GM12878 (cell line): ENCODE measurements around the gene STEAP4. TPM values are rescaled to one million over a fixed set of nuclear protein-coding genes. Genes with fewer than 3 reads are reported as not detected.

Experiments
- ATAC-seq: fragments of 200-7000 bp; cut with Tn5 transposase; 3 replicates; pipeline ENCODE4 v1.9.1; 2020; ENCODE audit warnings: mild to moderate bottlenecking, moderate library complexity
- Bru-seq: library from RNA; stranded (reverse); fragments of 400-500 nt; gene quantifications from one replicate; lab custom pipeline; 2021; lab: Mats Ljungman, UMichigan
- BruChase-seq, 2 experiments: library from RNA; stranded (reverse); fragments of 400-500 nt; gene quantifications; one replicate each; lab custom pipeline; 2021; lab: Mats Ljungman, UMichigan
- BruUV-seq: library from RNA; stranded (reverse); fragments of 400-500 nt; replicated peaks from 2 replicates; lab custom pipeline; 2021; lab: Mats Ljungman, UMichigan
- CTCF ChIA-PET: fragments of 300-600 bp; sonication (Branson Sonifier 250); formaldehyde crosslinking; extraction: SDS; loops from one replicate; lab custom pipeline; 2021; ENCODE audit warnings: inconsistent platforms; lab: Yijun Ruan, JAX
- POLR2A ChIA-PET: fragments of 350-600 bp; formaldehyde crosslinking; extraction: SDS; loops from one replicate; lab custom pipeline; 2021; ENCODE audit warnings: inconsistent platforms; lab: Charles Lee
- RAD21 ChIA-PET: fragments of 300-600 bp; sonication (Branson Sonifier 250); formaldehyde crosslinking; loops from one replicate; lab custom pipeline; 2023; ENCODE audit warnings: antibody characterized with exemption; ENCODE audit not compliant: unreplicated experiment; lab: Charles Lee
- SMC1A ChIA-PET: fragments of 300-600 bp; sonication (Branson Sonifier 250); formaldehyde crosslinking; loops from one replicate; lab custom pipeline; 2023; ENCODE audit not compliant: unreplicated experiment, uncharacterized antibody; lab: Charles Lee
- DNase-seq: peaks from one replicate; pipeline ENCODE4 v3.0.0-alpha.2; 2011; ENCODE audit warnings: low read depth, low spot score
- FAIRE-seq: peaks from 3 replicates; lab custom pipeline; 2011; peaks lifted over from hg19 to GRCh38; lab: Jason Lieb, UNC
- H2AFZ ChIP-seq: 2 replicates; pipeline ENCODE4 v1.6.0; 2011; ENCODE audit warnings: low read depth, low read length, control low read depth; ENCODE audit not compliant: control insufficient read depth
- H3K27ac ChIP-seq: 2 replicates; pipeline ENCODE4 v1.5.1; 2011; ENCODE audit warnings: control low read depth; ENCODE audit not compliant: control insufficient read depth, insufficient read depth
- H3K27me3 ChIP-seq, 2 experiments: replicated peaks in 1 of 2; 2 replicates each; pipeline versions ENCODE4 v1.6.0 to v1.6.1; 2011; ENCODE audit warnings: low read length in 1 of 2; ENCODE audit not compliant: control insufficient read depth in 2 of 2, insufficient read depth in 2 of 2
- H3K36me3 ChIP-seq, 2 experiments: 2 replicates each; pipeline ENCODE4 v1.5.1; 2011; ENCODE audit warnings: low read length in 1 of 2; ENCODE audit not compliant: control insufficient read depth in 2 of 2, insufficient read depth in 2 of 2
- H3K4me1 ChIP-seq: 2 replicates; pipeline ENCODE4 v1.6.1; 2011; ENCODE audit warnings: mild to moderate bottlenecking, low read length, moderate library complexity, mixed read lengths; ENCODE audit not compliant: control insufficient read depth, insufficient read depth
- H3K4me2 ChIP-seq: 2 replicates; pipeline ENCODE4 v1.6.0; 2011; ENCODE audit warnings: control low read depth; ENCODE audit not compliant: control insufficient read depth, insufficient read depth
- H3K4me3 ChIP-seq: fragments of 200-600 bp; sonication (generic); 2 replicates; pipeline ENCODE4 v1.5.1; 2016
- H3K79me2 ChIP-seq: 2 replicates; pipeline ENCODE4 v1.6.0; 2011; ENCODE audit warnings: low read length; ENCODE audit not compliant: control insufficient read depth, insufficient read depth
- H3K9ac ChIP-seq: 2 replicates; pipeline ENCODE4 v1.8.0; 2011; ENCODE audit warnings: low read length, control low read depth, mixed read lengths; ENCODE audit not compliant: control insufficient read depth, insufficient read depth
- H3K9me3 ChIP-seq: replicated peaks from 3 replicates; pipeline ENCODE4 v1.5.1; 2011; ENCODE audit warnings: mild to moderate bottlenecking, low read length; ENCODE audit not compliant: control insufficient read depth, insufficient read depth
- H4K20me1 ChIP-seq: 2 replicates; pipeline ENCODE4 v1.6.0; 2011; ENCODE audit not compliant: control insufficient read depth, insufficient read depth
- CHD4 ChIP-seq: fragments of 200-600 bp; sonication (generic); IDR thresholded peaks from 2 replicates; pipeline ENCODE4 v1.6.1; 2016; ENCODE audit warnings: mild to moderate bottlenecking
- POU2F2 ChIP-seq: IDR thresholded peaks from 3 replicates; pipeline ENCODE4 v1.6.1; 2011; ENCODE audit warnings: low read depth, mild to moderate bottlenecking, low read length, borderline replicate concordance
- RAD21 ChIP-seq: IDR thresholded peaks from 2 replicates; pipeline ENCODE4 v1.6.1; 2011; ENCODE audit warnings: mild to moderate bottlenecking, low read depth, low read length, moderate library complexity; ENCODE audit not compliant: insufficient read depth
- RUNX3 ChIP-seq: IDR thresholded peaks from 2 replicates; pipeline ENCODE4 v1.6.1; 2012; ENCODE audit warnings: low read length, inconsistent platforms
- TCF12 ChIP-seq: IDR thresholded peaks from 2 replicates; pipeline ENCODE4 v1.6.1; 2011; ENCODE audit warnings: low read depth, mild to moderate bottlenecking, low read length
- ZBTB40 ChIP-seq: fragments of 450-650 bp; IDR thresholded peaks from 2 replicates; pipeline ENCODE4 v1.6.1; 2016; ENCODE audit warnings: mild to moderate bottlenecking, moderate library complexity, borderline replicate concordance
- ZNF207 ChIP-seq: fragments of 450-650 bp; IDR thresholded peaks from 2 replicates; pipeline ENCODE4 v1.6.1; 2014; ENCODE audit warnings: antibody characterized with exemption, mild to moderate bottlenecking, borderline replicate concordance
- WGBS: methylation state at CpG from one replicate; pipeline ENCODE4 v1.1.6; 2016; ENCODE audit warnings: low lambda C conversion rate; ENCODE audit not compliant: insufficient replicate concordance, insufficient coverage; ENCODE audit errors: missing lambda C conversion rate; 5-methylcytosine and 5-hydroxymethylcytosine counted together
- in situ Hi-C: fragments of 300-500 bp; cut with MboI; formaldehyde crosslinking; loops from 9 replicates; pipeline ENCODE4 v1.14.3; 2018; ENCODE audit warnings: mixed read lengths
- intact Hi-C: fragments of 100-400 bp; cut with micrococcal nuclease; formaldehyde crosslinking; loops from one replicate; pipeline ENCODE4 v1.14.2; 2022; ENCODE audit not compliant: unreplicated experiment
- long read RNA-seq, 2 experiments: library from polyadenylated mRNA; unstranded; transcript quantifications; one replicate each; pipeline ENCODE4 v2.0.0, GENCODE V29; 2019 to 2020
- polyA minus RNA-seq, 3 experiments: library from RNA; depleted of rRNA, polyadenylated mRNA; stranded (reverse); fragments of >200 nt; gene quantifications; 2 replicates each; pipeline ENCODE4 v1.2.3, GENCODE V29; 2011
- polyA plus RNA-seq, 11 experiments: library from polyadenylated mRNA; depleted of rRNA in 4 of 11; unstranded in 6 of 11; stranded (reverse) in 5 of 11; fragments of >200 nt; fragmentation: Nextera tagmentation in 4 of 11; fragmentation: Illumina TruSeq in 1 of 11; extraction: Ambion mirVana in 4 of 11; extraction: Trizol in 1 of 11; gene quantifications; 1 replicate in 1 of 11; 2 replicates in 10 of 11; pipeline versions ENCODE4 v1.2.1 to v1.2.3, GENCODE V29; 2011 to 2016; ENCODE audit warnings: inconsistent platforms in 2 of 11, missing spikeins in 2 of 11, low read depth in 1 of 11
- total RNA-seq, 4 experiments: library from RNA; depleted of rRNA in 3 of 4; stranded (reverse); fragments of >200 nt in 3 of 4; fragmentation: Illumina TruSeq in 1 of 4; extraction: Trizol in 1 of 4; gene quantifications; 2 replicates each; pipeline versions ENCODE4 v1.2.1 to v1.2.3, GENCODE V29; 2013 to 2021

STEAP4 gene
- total RNA-seq (2013; cell fraction: nucleolus; rRNA removed): 0.08 TPM in 1 of 2 replicates, not detected in the other
- total RNA-seq (2014; rRNA removed): not detected in 2 replicates
- not detected in 2 replicates for total RNA-seq (2014; rRNA removed; fragmentation: Illumina TruSeq; extraction: Trizol)
- total RNA-seq (2021): 0.05 and 0.13 TPM in 2 replicates
- polyA plus RNA-seq (2011; ENCODE audit: low read depth): 0.03 TPM
- polyA plus RNA-seq (2011; rRNA removed): not detected in 2 replicates
- polyA plus RNA-seq (2011; cell fraction: cytosol; rRNA removed): not detected in 2 replicates
- not detected in 2 replicates for polyA plus RNA-seq (2011; cell fraction: nucleus; rRNA removed)
- not detected in 2 replicates for polyA plus RNA-seq (2012)
- not detected in 2 replicates for polyA plus RNA-seq (2014; fragmentation: Illumina TruSeq; extraction: Trizol)
- not detected for polyA plus RNA-seq (2014; fragmentation: Nextera tagmentation; extraction: Ambion mirVana)
- not detected in 2 replicates for polyA plus RNA-seq (2014; rRNA removed)
- polyA plus RNA-seq (2016; fragmentation: Nextera tagmentation; extraction: Ambion mirVana): not detected
- polyA minus RNA-seq (2011; rRNA and poly(A)+ RNA removed): not detected in 2 replicates
- polyA minus RNA-seq (2011; cell fraction: cytosol; rRNA and poly(A)+ RNA removed): not detected in 2 replicates
- under 0.01 TPM in 1 of 2 replicates, not detected in the other for polyA minus RNA-seq (2011; cell fraction: nucleus; rRNA and poly(A)+ RNA removed)
- not detected for Bru-seq, nascent RNA
- not detected for BruChase-seq, experiment 1, labeled RNA remaining after a 6-hour chase
- BruChase-seq, experiment 2, labeled RNA remaining after a 2-hour chase: not detected
- long read RNA-seq, experiment 1: 0 reads
- long read RNA-seq, experiment 2: 0 reads

DNA sequence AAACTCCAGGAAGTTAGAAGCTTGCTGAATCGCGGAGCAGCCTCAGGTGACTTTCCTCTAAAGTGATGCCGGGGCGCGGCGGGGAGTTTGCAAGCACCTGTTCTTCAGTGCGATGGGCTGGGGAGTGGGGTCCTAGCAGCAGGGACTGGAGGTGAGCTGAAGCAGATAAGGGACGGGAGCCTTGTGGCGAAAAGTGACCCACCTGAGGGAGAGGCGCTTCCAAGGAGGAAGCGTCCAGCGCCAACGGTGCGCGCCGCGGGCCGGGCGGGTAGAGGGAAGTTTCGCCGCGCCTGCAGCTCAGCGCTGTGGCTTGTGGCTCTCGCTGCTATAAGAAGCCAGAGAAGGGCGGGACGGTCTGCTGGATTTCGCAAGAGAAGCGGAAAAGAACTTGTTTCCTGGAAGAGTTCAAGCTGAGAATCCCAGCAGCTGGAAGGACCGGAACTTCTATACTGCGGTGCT lies at the start of gene STEAP4:
Gene STEAP4 (minus strand): TSS at position 305 of the 459 bp plus-strand sequence. CDS start 22,625 bp downstream, outside the sequence.
- H2AFZ ChIP-seq: no peak within 1 kb of the TSS
- ChIA-PET SMC1A (no interaction called here), POLR2A (no interaction called here), CTCF (no interaction called here), RAD21 (no interaction called here)
- FAIRE-seq (no peak), ATAC-seq (peak; percentile 27; the same call in 1 of the 3 replicates), DNase-seq (no peak)
- H3K79me2 ChIP-seq: no peaks in the 10 kb centered on the region
- H3K9ac ChIP-seq: no peak within 1 kb of the TSS
- BruUV-seq: no TSS peak
- H3K36me3 ChIP-seq: no peaks in the 10 kb centered on the region
- TF ChIP-seq ZNF207: no peak
- in situ Hi-C loops (no loop called here), intact Hi-C loops (no loop called here)
- H3K4me2 ChIP-seq: no peak within 1 kb of the TSS
- H3K9me3 ChIP-seq: no peaks in the 10 kb centered on the region
- H3K27me3 ChIP-seq: peaks cover 0 to 9% of the 10 kb centered on the region in 2 experiments; a peak in 1 of 4 replicates
- H3K4me1 ChIP-seq: no peaks in the 10 kb centered on the region
- no peak within 1 kb of the TSS for H3K4me3 ChIP-seq
- no peak within 1 kb of the TSS for H3K27ac ChIP-seq
- WGBS: 44% methylated on average over 18 of the region's 30 CpGs
- no peaks in the 10 kb centered on the region for H4K20me1 ChIP-seq

GRCh38 chr7:88355011-88355410 lies 48.3 kb upstream of the STEAP4 start:
- H4K20me1 ChIP-seq: no peaks in the 10 kb centered on the region
- intact Hi-C loops (loop anchor here (5.0 kb wide), 1 partner anchor 477 kb away; no protein-coding TSS in a partner anchor), in situ Hi-C loops (no loop called here)
- WGBS: 26% methylated on average over 3 of the region's 3 CpGs
- no peak overlapping the region for H3K4me3 ChIP-seq
- ChIA-PET CTCF (interaction anchor here (7.2 to 9.1 kb wide), 2 partner anchors 9 to 111 kb away, joined by 48 to 129 read pairs; no protein-coding TSS in a partner anchor), SMC1A (no interaction called here), POLR2A (no interaction called here), RAD21 (no interaction called here)
- no peaks in the 10 kb centered on the region for H3K4me1 ChIP-seq
- no peak overlapping the region for H2AFZ ChIP-seq
- no peaks in the 10 kb centered on the region; a peak in 1 of 4 replicates for H3K27me3 ChIP-seq
- no peak overlapping the region for H3K4me2 ChIP-seq
- ATAC-seq: no peak
- H3K27ac ChIP-seq: no peak overlapping the region
- BruUV-seq: no TSS peak
- DNase-seq: no peak
- H3K9ac ChIP-seq: no peak overlapping the region
- H3K79me2 ChIP-seq: no peaks in the 10 kb centered on the region
- H3K9me3 ChIP-seq: no peaks in the 10 kb centered on the region
- FAIRE-seq: no peak
- no peaks in the 10 kb centered on the region for H3K36me3 ChIP-seq
- no peak for TF ChIP-seq RAD21
- no peak for TF ChIP-seq CHD4
- TF ChIP-seq POU2F2: no peak
- no peak for TF ChIP-seq RUNX3
- no peak for TF ChIP-seq TCF12
- TF ChIP-seq ZBTB40: no peak
